Suprapubic skin (tissue), 4 donors: ENCODE measurements around the gene C9. TPM values are rescaled to one million over a fixed set of nuclear protein-coding genes. Genes with fewer than 3 reads are reported as not detected.
A peak's percentile ranks its signal among the peaks of the same experiment; 100 is the strongest.

Source experiments
- DNase-seq, 2 donors: peaks; one replicate each; pipeline ENCODE4 v3.0.0-alpha.2; 2019; ENCODE audit warnings: low spot score in 2 of 2
- H3K27ac ChIP-seq: fragments of 200-600 bp; sonication (generic); one replicate; pipeline ENCODE4 v1.5.1; 2019
- H3K27me3 ChIP-seq: fragments of 200-600 bp; sonication (generic); one replicate; pipeline ENCODE4 v1.5.1; 2019
- H3K36me3 ChIP-seq: fragments of 200-600 bp; sonication (generic); one replicate; pipeline ENCODE4 v1.5.1; 2019
- H3K4me1 ChIP-seq: fragments of 200-600 bp; sonication (generic); one replicate; pipeline ENCODE4 v1.5.1; 2019
- H3K4me3 ChIP-seq: fragments of 200-600 bp; sonication (generic); one replicate; pipeline ENCODE4 v1.5.1; 2019; ENCODE audit warnings: mild to moderate bottlenecking
- H3K9me3 ChIP-seq: fragments of 200-600 bp; sonication (generic); one replicate; pipeline ENCODE4 v1.5.1; 2019
- EP300 ChIP-seq: sonication (generic); formaldehyde crosslinking; IDR thresholded peaks from one replicate; pipeline ENCODE4 v1.6.1; 2017; ENCODE audit warnings: antibody characterized with exemption
- POLR2A ChIP-seq, 2 donors: fragments of 450-650 bp; IDR thresholded peaks; one replicate each; pipeline ENCODE4 v1.6.1; 2017; ENCODE audit warnings: antibody characterized with exemption in 2 of 2, mild to moderate bottlenecking in 2 of 2, moderate library complexity in 2 of 2
- POLR2AphosphoS5 ChIP-seq, 3 donors: sonication (generic); formaldehyde crosslinking; IDR thresholded peaks; one replicate each; pipeline ENCODE4 v1.6.1; 2017; ENCODE audit warnings: antibody characterized with exemption in 3 of 3
- WGBS: methylation state at CpG from one replicate; pipeline ENCODE4 v1.1.5; 2018; 5-methylcytosine and 5-hydroxymethylcytosine counted together
- total RNA-seq, 4 donors: library from RNA; depleted of rRNA; stranded (reverse); fragments of >200 nt; gene quantifications; one replicate each; pipeline ENCODE4 v1.1.0, GENCODE V29; 2016
- TF ChIP-seq, protein P1 (sequence below), 2 donors: fragments of 200-600 bp in 1 of 2; fragments of 450-650 bp in 1 of 2; sonication (generic) in 1 of 2; IDR thresholded peaks; one replicate each; pipeline ENCODE4 v1.5.1; 2016 to 2019; ENCODE audit warnings: antibody characterized with exemption in 2 of 2, mild to moderate bottlenecking in 1 of 2, moderate library complexity in 1 of 2

The C9 gene
- total RNA-seq, 4 donors from 2014 or later: 5.6 TPM; not detected in 3

DNA sequence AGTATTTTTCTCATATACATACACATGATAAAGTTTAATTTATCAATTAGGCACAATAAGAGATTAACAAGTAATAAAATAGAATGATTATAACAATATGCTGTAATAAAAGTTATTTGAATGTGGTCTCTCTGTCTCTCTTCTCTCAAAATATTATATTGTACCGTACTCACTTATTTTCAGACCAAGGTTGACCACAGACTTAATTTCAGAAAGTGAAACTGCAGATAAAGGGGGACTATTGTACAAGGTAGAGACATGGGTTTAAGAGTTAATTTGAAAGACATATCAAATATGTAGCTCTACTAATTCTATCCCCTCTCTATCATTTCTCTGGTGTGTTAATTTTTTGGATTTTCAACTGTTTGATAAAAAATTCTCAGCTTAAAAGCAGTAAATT, 20.0 kb upstream of the C9 start:
- Histone ChIP-seq H3K4me3 (no peak overlapping the region), H3K9me3 (no peaks in the 10 kb centered on the region), H3K27ac (no peak overlapping the region), H3K4me1 (no peaks in the 10 kb centered on the region), H3K27me3 (no peaks in the 10 kb centered on the region), H3K36me3 (peaks cover 51% of the 10 kb centered on the region)
- WGBS: 92% methylated on average over 1 of the region's 1 CpG
- no peak for DNase-seq
- TF ChIP-seq EP300 (no peak), POLR2A (IDR thresholded peaks at IDR 0.05) (no peak), POLR2AphosphoS5 (IDR thresholded peaks at IDR 0.05) (no peak)
- TF ChIP-seq, protein P1, sequence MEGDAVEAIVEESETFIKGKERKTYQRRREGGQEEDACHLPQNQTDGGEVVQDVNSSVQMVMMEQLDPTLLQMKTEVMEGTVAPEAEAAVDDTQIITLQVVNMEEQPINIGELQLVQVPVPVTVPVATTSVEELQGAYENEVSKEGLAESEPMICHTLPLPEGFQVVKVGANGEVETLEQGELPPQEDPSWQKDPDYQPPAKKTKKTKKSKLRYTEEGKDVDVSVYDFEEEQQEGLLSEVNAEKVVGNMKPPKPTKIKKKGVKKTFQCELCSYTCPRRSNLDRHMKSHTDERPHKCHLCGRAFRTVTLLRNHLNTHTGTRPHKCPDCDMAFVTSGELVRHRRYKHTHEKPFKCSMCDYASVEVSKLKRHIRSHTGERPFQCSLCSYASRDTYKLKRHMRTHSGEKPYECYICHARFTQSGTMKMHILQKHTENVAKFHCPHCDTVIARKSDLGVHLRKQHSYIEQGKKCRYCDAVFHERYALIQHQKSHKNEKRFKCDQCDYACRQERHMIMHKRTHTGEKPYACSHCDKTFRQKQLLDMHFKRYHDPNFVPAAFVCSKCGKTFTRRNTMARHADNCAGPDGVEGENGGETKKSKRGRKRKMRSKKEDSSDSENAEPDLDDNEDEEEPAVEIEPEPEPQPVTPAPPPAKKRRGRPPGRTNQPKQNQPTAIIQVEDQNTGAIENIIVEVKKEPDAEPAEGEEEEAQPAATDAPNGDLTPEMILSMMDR (IDR thresholded peaks at IDR 0.05): no peak

DNA sequence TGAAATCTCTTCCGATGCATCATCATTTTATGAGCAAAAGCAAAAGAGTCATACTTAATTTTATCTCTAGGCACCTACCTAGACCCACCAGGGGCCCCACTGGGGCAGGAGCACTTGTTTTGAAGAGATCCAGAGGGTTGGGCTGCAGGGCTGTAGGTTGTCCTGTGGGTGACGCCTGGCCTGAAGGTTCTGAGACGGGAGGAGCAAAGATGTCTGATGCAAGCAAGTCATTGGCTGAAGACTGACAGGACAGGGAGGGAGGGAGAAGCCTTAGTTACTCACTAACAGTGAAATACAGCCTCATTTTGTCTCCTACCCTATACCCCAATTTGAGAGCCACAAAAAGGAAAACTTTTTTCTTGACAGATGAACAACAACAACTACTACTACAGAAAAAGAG, 17.1 kb upstream of the C9 start:
- H3K36me3 ChIP-seq: peaks cover 53% of the 10 kb centered on the region
- TF ChIP-seq POLR2AphosphoS5 (IDR thresholded peaks at IDR 0.05) (no peak), EP300 (no peak), POLR2A (IDR thresholded peaks at IDR 0.05) (no peak)
- TF ChIP-seq, protein P1 (IDR thresholded peaks at IDR 0.05): no peak
- H3K9me3 ChIP-seq: no peaks in the 10 kb centered on the region
- H3K27ac ChIP-seq: no peak overlapping the region
- no peak overlapping the region for H3K4me3 ChIP-seq
- no peak for DNase-seq
- H3K4me1 ChIP-seq: no peaks in the 10 kb centered on the region
- H3K27me3 ChIP-seq: no peaks in the 10 kb centered on the region
- WGBS: 86% methylated on average over 3 of the region's 3 CpGs

DNA sequence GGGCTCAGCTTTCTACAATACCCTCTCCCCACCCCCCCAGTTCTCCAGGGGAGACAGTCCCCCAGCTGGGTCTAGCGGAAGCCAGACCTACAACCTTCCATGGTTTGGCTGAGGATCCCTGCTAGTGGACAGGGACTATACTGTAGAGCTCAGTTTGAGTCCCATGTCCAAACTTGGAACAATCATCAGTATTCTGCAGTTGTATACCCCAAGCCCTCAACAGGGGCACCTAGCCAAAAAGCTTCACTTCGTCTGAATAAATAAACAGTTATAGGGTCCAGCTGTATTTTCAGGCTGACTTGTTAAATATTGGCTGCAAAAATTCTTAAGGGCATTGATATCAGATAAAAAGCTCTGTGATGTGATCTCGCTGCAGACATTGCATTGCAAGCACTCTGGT, 15.4 kb upstream of the C9 start:
- WGBS: 82% methylated on average over 3 of the region's 3 CpGs
- Histone ChIP-seq H3K4me3 (no peak overlapping the region), H3K36me3 (peaks cover 45% of the 10 kb centered on the region), H3K27me3 (no peaks in the 10 kb centered on the region), H3K9me3 (no peaks in the 10 kb centered on the region), H3K27ac (no peak overlapping the region), H3K4me1 (no peaks in the 10 kb centered on the region)
- TF ChIP-seq EP300 (no peak), POLR2A (IDR thresholded peaks at IDR 0.05) (no peak), POLR2AphosphoS5 (IDR thresholded peaks at IDR 0.05) (no peak)
- TF ChIP-seq, protein P1 (IDR thresholded peaks at IDR 0.05): no peak
- DNase-seq: no peak

DNA sequence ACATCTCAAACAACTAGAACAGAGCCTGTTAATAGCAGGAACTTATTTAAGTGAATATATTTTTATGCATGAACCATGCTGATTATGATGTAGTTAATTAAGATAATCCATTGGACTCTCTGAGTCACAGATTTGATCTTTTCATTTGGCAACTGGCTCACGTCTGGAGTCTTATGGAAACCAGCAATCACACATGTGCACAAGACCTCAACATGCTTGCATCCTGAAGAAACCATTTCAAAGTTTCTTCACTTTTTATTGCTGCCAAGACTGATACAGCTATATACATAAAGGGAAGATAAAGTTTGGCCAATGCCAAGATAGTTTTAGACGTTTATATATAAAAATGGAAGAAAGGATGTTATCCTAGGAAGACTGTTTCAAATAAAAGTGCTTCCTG, 13.3 kb upstream of the C9 start:
- WGBS: 42% methylated on average over 2 of the region's 2 CpGs
- H3K36me3 ChIP-seq: peaks cover 34% of the 10 kb centered on the region
- H3K4me1 ChIP-seq: no peaks in the 10 kb centered on the region
- TF ChIP-seq, protein P1 (IDR thresholded peaks at IDR 0.05): no peak
- TF ChIP-seq POLR2A (IDR thresholded peaks at IDR 0.05) (no peak), EP300 (no peak), POLR2AphosphoS5 (IDR thresholded peaks at IDR 0.05) (no peak)
- H3K9me3 ChIP-seq: no peaks in the 10 kb centered on the region
- H3K4me3 ChIP-seq: no peak overlapping the region
- no peak for DNase-seq
- H3K27me3 ChIP-seq: no peaks in the 10 kb centered on the region
- no peak overlapping the region for H3K27ac ChIP-seq

DNA sequence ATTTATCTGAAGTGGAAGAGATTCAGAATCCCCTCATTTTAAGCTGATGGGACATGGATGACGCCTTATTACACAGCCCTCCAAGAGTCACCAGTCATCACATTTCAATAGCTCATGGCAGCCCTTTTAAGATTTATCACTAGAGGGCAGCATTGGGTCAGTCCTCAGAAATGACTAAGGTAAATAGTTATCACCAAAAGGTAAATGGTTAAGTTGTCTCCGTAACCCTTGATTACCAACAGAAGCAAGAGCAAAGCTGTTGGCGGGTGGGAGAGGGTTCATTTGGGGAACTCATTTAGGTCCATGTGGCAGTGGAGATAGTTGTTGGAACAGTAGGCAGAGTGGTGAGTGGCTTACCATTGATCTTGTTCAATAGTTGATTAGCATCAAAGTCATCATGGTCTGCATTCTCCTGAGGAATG, 12.0 kb upstream of the C9 start:
- Histone ChIP-seq H3K27ac (no peak overlapping the region), H3K36me3 (peaks cover 22% of the 10 kb centered on the region)
- no peak for DNase-seq

More for the DNA sequence above, 12.0 kb upstream of the C9 start:
- Histone ChIP-seq H3K9me3 (no peaks in the 10 kb centered on the region), H3K4me1 (no peaks in the 10 kb centered on the region), H3K27me3 (no peaks in the 10 kb centered on the region), H3K4me3 (no peak overlapping the region)
- TF ChIP-seq POLR2AphosphoS5 (IDR thresholded peaks at IDR 0.05) (no peak), EP300 (no peak), POLR2A (IDR thresholded peaks at IDR 0.05) (no peak)
- TF ChIP-seq, protein P1 (IDR thresholded peaks at IDR 0.05): peak; percentile 20 to 70
- 48% methylated on average over 3 of the region's 3 CpGs for WGBS
